H1 (cell line): Measurements from ENCODE around the gene FGF18. TPM values are rescaled to one million over a fixed set of nuclear protein-coding genes. Genes with fewer than 3 reads are reported as not detected.

Experiments used
- CTCF ChIA-PET: fragments of 300-600 bp; sonication (Branson Sonifier 250); formaldehyde crosslinking; loops from one replicate; lab custom pipeline; 2021; ENCODE audit not compliant: partially characterized antibody; lab: Charles Lee
- POLR2A ChIA-PET: fragments of 300-600 bp; sonication (Branson Sonifier 250); formaldehyde crosslinking; loops from one replicate; lab custom pipeline; 2021; ENCODE audit warnings: inconsistent platforms; ENCODE audit not compliant: partially characterized antibody; lab: Charles Lee
- DNase-seq, 2 experiments: peaks; one replicate each; pipeline versions ENCODE4 v3.0.0 to v3.0.0-alpha.2; 2010 to 2022; ENCODE audit warnings: low spot score in 2 of 2, low read depth in 1 of 2, mixed read lengths in 1 of 2
- FAIRE-seq: peaks from 2 replicates; lab custom pipeline; 2011; peaks lifted over from hg19 to GRCh38; lab: Jason Lieb, UNC
- H2AFZ ChIP-seq: 2 replicates; pipeline ENCODE4 v1.8.1; 2012; ENCODE audit warnings: low read length, inconsistent platforms
- H2AK5ac ChIP-seq: 2 replicates; pipeline ENCODE4 v1.6.1; 2013; ENCODE audit warnings: low read depth, low read length
- H2BK120ac ChIP-seq: replicated peaks from 2 replicates; pipeline ENCODE3; 2013; ENCODE audit warnings: low read depth, low read length, inconsistent platforms
- H2BK12ac ChIP-seq: 2 replicates; pipeline ENCODE4 v1.6.1; 2013; ENCODE audit warnings: low read depth, low read length
- H2BK15ac ChIP-seq: 2 replicates; pipeline ENCODE4 v1.6.1; 2013; ENCODE audit warnings: low read length
- H2BK20ac ChIP-seq: 2 replicates; pipeline ENCODE4 v1.6.1; 2013; ENCODE audit warnings: low read length
- H2BK5ac ChIP-seq: 2 replicates; pipeline ENCODE4 v1.6.1; 2013; ENCODE audit warnings: low read depth, low read length
- H3K14ac ChIP-seq: 2 replicates; pipeline ENCODE4 v1.6.1; 2013; ENCODE audit warnings: inconsistent platforms; ENCODE audit not compliant: insufficient read length
- H3K18ac ChIP-seq: 2 replicates; pipeline ENCODE4 v1.6.1; 2013; ENCODE audit warnings: low read length; ENCODE audit errors: extremely low read depth
- H3K23ac ChIP-seq: 2 replicates; pipeline ENCODE4 v1.6.1; 2013; ENCODE audit warnings: inconsistent platforms; ENCODE audit not compliant: insufficient read length
- H3K23me2 ChIP-seq: 2 replicates; pipeline ENCODE4 v1.6.1; 2013; ENCODE audit warnings: low read depth, low read length
- H3K27ac ChIP-seq: 2 replicates; pipeline ENCODE4 v1.6.1; 2011; ENCODE audit warnings: low read depth, low read length, inconsistent platforms
- H3K27me3 ChIP-seq, 4 experiments: replicated peaks in 1 of 4; 1 replicate in 1 of 4; 2 replicates in 3 of 4; pipeline versions ENCODE4 v1.6.1 to v1.8.1; 2011 to 2013; ENCODE audit warnings: low read length in 3 of 4, mild to moderate bottlenecking in 3 of 4, inconsistent platforms in 2 of 4, mixed read lengths in 2 of 4, moderate library complexity in 1 of 4; ENCODE audit not compliant: control insufficient read depth in 3 of 4, insufficient read depth in 3 of 4; ENCODE audit errors: extremely low read depth in 1 of 4
- H3K36me3 ChIP-seq, 4 experiments: 2 replicates each; pipeline versions ENCODE4 v1.6.1 to v1.8.1; 2011 to 2013; ENCODE audit warnings: mild to moderate bottlenecking in 4 of 4, low read length in 3 of 4, moderate library complexity in 2 of 4, control low read depth in 1 of 4, inconsistent platforms in 1 of 4; ENCODE audit not compliant: insufficient read depth in 4 of 4, control insufficient read depth in 2 of 4
- H3K4ac ChIP-seq: replicated peaks from 2 replicates; pipeline ENCODE3; 2013; ENCODE audit warnings: low read length, low read depth, mixed read lengths, inconsistent platforms; ENCODE audit not compliant: insufficient read length
- H3K4me1 ChIP-seq, 4 experiments: replicated peaks in 1 of 4; 1 replicate in 1 of 4; 2 replicates in 3 of 4; pipeline versions ENCODE4 v1.6.1 to v1.8.1; 2011 to 2013; ENCODE audit warnings: low read length in 3 of 4, inconsistent platforms in 2 of 4, mixed read lengths in 1 of 4; ENCODE audit not compliant: insufficient read depth in 4 of 4, control insufficient read depth in 3 of 4
- H3K4me2 ChIP-seq, 2 experiments: 2 replicates each; pipeline versions ENCODE4 v1.6.1 to v1.8.1; 2011 to 2013; ENCODE audit warnings: low read depth in 2 of 2, low read length in 2 of 2, control low read depth in 1 of 2, inconsistent platforms in 1 of 2, mild to moderate bottlenecking in 1 of 2; ENCODE audit not compliant: insufficient read depth in 1 of 2
- H3K4me3 ChIP-seq, 4 experiments: fragments of 200-600, 300-600 bp in 1 of 4; sonication (generic), shearing (Covaris generic), sonication (Bioruptor Twin) in 1 of 4; 2 replicates each; pipeline versions ENCODE4 v1.5.1 to v1.8.1; 2011 to 2016; ENCODE audit warnings: low read length in 4 of 4, low read depth in 3 of 4, control low read depth in 2 of 4, inconsistent platforms in 2 of 4, mild to moderate bottlenecking in 2 of 4, mixed read lengths in 1 of 4, moderate library complexity in 1 of 4; ENCODE audit not compliant: insufficient read depth in 2 of 4; ENCODE audit errors: extremely low read depth in 1 of 4
- H3K56ac ChIP-seq: replicated peaks from 2 replicates; pipeline ENCODE3; 2013; ENCODE audit warnings: low read depth, mild to moderate bottlenecking, mixed read lengths, low read length, inconsistent platforms; ENCODE audit not compliant: insufficient read length
- H3K79me1 ChIP-seq: 2 replicates; pipeline ENCODE4 v1.6.1; 2013; ENCODE audit warnings: low read depth, low read length, control low read depth
- H3K79me2 ChIP-seq, 2 experiments: 2 replicates each; pipeline versions ENCODE4 v1.6.1 to v1.8.1; 2012 to 2013; ENCODE audit warnings: low read length in 2 of 2, mild to moderate bottlenecking in 2 of 2, inconsistent platforms in 1 of 2; ENCODE audit not compliant: insufficient read depth in 2 of 2, control insufficient read depth in 1 of 2
- H3K9ac ChIP-seq, 4 experiments: replicated peaks in 1 of 4; 1 replicate in 1 of 4; 2 replicates in 3 of 4; pipeline versions ENCODE4 v1.6.1 to v1.8.1; 2011 to 2013; ENCODE audit warnings: low read depth in 3 of 4, low read length in 3 of 4, control low read depth in 2 of 4, mild to moderate bottlenecking in 2 of 4, moderate library complexity in 2 of 4, inconsistent platforms in 1 of 4; ENCODE audit errors: extremely low read depth in 1 of 4
- H3K9me3 ChIP-seq, 2 experiments: 2 replicates each; pipeline versions ENCODE4 v1.6.1 to v1.8.1; 2012 to 2013; ENCODE audit warnings: mild to moderate bottlenecking in 2 of 2, moderate library complexity in 2 of 2, control low read depth in 1 of 2, inconsistent platforms in 1 of 2, low read depth in 1 of 2, low read length in 1 of 2, mixed read lengths in 1 of 2; ENCODE audit not compliant: insufficient read depth in 2 of 2
- H4K20me1 ChIP-seq, 2 experiments: replicated peaks in 1 of 2; 2 replicates each; pipeline versions ENCODE3 to v1.8.1; 2011 to 2013; ENCODE audit warnings: inconsistent platforms in 2 of 2, low read length in 2 of 2, mild to moderate bottlenecking in 1 of 2; ENCODE audit not compliant: insufficient read depth in 2 of 2, control insufficient read depth in 1 of 2
- H4K5ac ChIP-seq: 2 replicates; pipeline ENCODE4 v1.6.1; 2013; ENCODE audit warnings: low read length, low read depth, mixed read lengths, inconsistent platforms; ENCODE audit not compliant: insufficient read length
- H4K8ac ChIP-seq: 2 replicates; pipeline ENCODE4 v1.8.0; 2013; ENCODE audit warnings: mild to moderate bottlenecking, moderate library complexity, low read length, inconsistent platforms; ENCODE audit not compliant: insufficient read depth; ENCODE audit errors: extremely low read depth
- H4K91ac ChIP-seq: replicated peaks from 2 replicates; pipeline ENCODE3; 2013; ENCODE audit warnings: low read length, mixed read lengths, inconsistent platforms; ENCODE audit not compliant: insufficient read length
- ASH2L ChIP-seq: fragments of 200-600, 300-600 bp; sonication (generic); IDR thresholded peaks from one replicate; pipeline ENCODE4 v1.7.1; 2017; ENCODE audit warnings: low read length
- EZH2 ChIP-seq: fragments of 200-600 bp; sonication (generic); IDR thresholded peaks from 2 replicates; pipeline ENCODE4 v1.7.1; 2012; ENCODE audit warnings: low read depth, mild to moderate bottlenecking, moderate library complexity, low read length, inconsistent platforms; ENCODE audit not compliant: severe bottlenecking
- GABPA ChIP-seq: IDR thresholded peaks from 2 replicates; pipeline ENCODE4 v1.6.1; 2011; ENCODE audit warnings: mild to moderate bottlenecking, low read length, moderate library complexity, borderline replicate concordance; ENCODE audit not compliant: insufficient read depth
- SIRT6 ChIP-seq: IDR thresholded peaks from one replicate; pipeline ENCODE4 v1.7.1; 2012; ENCODE audit warnings: low read length, inconsistent platforms
- TAF1 ChIP-seq: IDR thresholded peaks from 2 replicates; pipeline ENCODE4 v1.6.1; 2011; ENCODE audit warnings: mild to moderate bottlenecking, low read depth, low read length
- WGBS, 2 experiments: shearing (Covaris generic) in 1 of 2; methylation state at CpG; one replicate each; pipeline versions ENCODE4 v1.1.6 to v1.1.7; 2013 to 2015; ENCODE audit warnings: low lambda C conversion rate in 2 of 2, mixed read lengths in 2 of 2, inconsistent platforms in 1 of 2, low coverage in 1 of 2, missing lambda C conversion rate in 1 of 2; ENCODE audit not compliant: insufficient replicate concordance in 2 of 2, insufficient coverage in 1 of 2, insufficient read length in 1 of 2; ENCODE audit errors: extremely low coverage in 1 of 2, missing lambda C conversion rate in 1 of 2; 5-methylcytosine and 5-hydroxymethylcytosine counted together
- polyA plus RNA-seq, 7 experiments: library from polyadenylated mRNA; depleted of rRNA in 3 of 7; stranded (reverse) in 5 of 7; unstranded in 2 of 7; fragments of >200 nt in 5 of 7; fragments of 200-250 nt in 2 of 7; gene quantifications; 1 replicate in 5 of 7; 2 replicates in 1 of 7; 4 replicates in 1 of 7; pipeline versions ENCODE4 v1.2.1 to v1.2.3, GENCODE V29; 2011 to 2013; ENCODE audit warnings: missing spikeins in 2 of 7, mixed read lengths in 2 of 7
- total RNA-seq: library from RNA; stranded (reverse); fragmentation: NEBNext Ultra II Directional; extraction: Animal tissue kit (Norgen Biotek cat#: 25700); gene quantifications from 2 replicates; pipeline ENCODE4 v1.2.1, GENCODE V29; 2021

FGF18 gene
- total and polyA plus RNA-seq, 2 of the 8 experiments (the other 6 are each of a cell fraction or from before 2014, with no cell fraction given), result 0.54 to 1.3 TPM

- Histone ChIP-seq H3K79me2 (no peaks in the 10 kb centered on the region), H2AK5ac (no peak overlapping the region), H3K9me3 (no peaks in the 10 kb centered on the region; a peak in 1 of 4 replicates), H3K4me3 (no peak overlapping the region), H2BK5ac (no peak overlapping the region), H3K27me3 (peaks cover 0 to 5% (median 3%) of the 10 kb centered on the region in 4 experiments; a peak in 4 of 7 replicates), H4K20me1 (no peaks in the 10 kb centered on the region), H4K5ac (no peak overlapping the region), H2BK15ac (no peak overlapping the region), H4K91ac (no peak overlapping the region), H3K23ac (no peak overlapping the region), H2BK20ac (no peak overlapping the region), H3K4ac (no peak overlapping the region), H3K4me1 (peaks cover 5 to 17% (median 12%) of the 10 kb centered on the region in 4 experiments; a peak in 6 of 7 replicates), H3K23me2 (peaks cover 2% of the 10 kb centered on the region; the same call in 1 of the 2 replicates), H2AFZ (no peak overlapping the region), H2BK12ac (no peak overlapping the region), H3K9ac (no peak overlapping the region), H3K56ac (no peak overlapping the region), H4K8ac (no peak overlapping the region), H3K27ac (no peak overlapping the region), H3K4me2 (no peak overlapping the region), H2BK120ac (no peak overlapping the region), H3K36me3 (no peaks in the 10 kb centered on the region), H3K79me1 (no peaks in the 10 kb centered on the region), H3K14ac (no peak overlapping the region), H3K18ac (no peak overlapping the region)
- TF ChIP-seq GABPA (no peak), TAF1 (no peak), EZH2 (no peak), SIRT6 (no peak), ASH2L (no peak)
- FAIRE-seq (no peak), DNase-seq (no peak)
- ChIA-PET CTCF (interaction anchor here (0.8 to 2.9 kb wide), 18 partner anchors 8 to 392 kb away, joined by 3 to 17 read pairs (median 4); partner anchors contain the start of gene FGF18), POLR2A (no interaction called here)
- WGBS, 2 experiments, result 72% methylated on average over 2 of the region's 2 CpGs; no CpG with 5 or more reads in 1 of the 2 experiments
Observed at GRCh38 chr5:171453988-171454387, 34.5 kb downstream of the FGF18 start.
